NCI-H82 (cell line): ENCODE results near the gene POLG2.
"Not testable (repeated sequence)": the region's sequence is repeated elsewhere in the genome, so short reads cannot be mapped to it uniquely, and the experiment has no call there.

Experiments
- DNase-seq: peaks from one replicate; lab custom pipeline; 2025; lab: John Stamatoyannopoulos, UW

Gene POLG2

DNA sequence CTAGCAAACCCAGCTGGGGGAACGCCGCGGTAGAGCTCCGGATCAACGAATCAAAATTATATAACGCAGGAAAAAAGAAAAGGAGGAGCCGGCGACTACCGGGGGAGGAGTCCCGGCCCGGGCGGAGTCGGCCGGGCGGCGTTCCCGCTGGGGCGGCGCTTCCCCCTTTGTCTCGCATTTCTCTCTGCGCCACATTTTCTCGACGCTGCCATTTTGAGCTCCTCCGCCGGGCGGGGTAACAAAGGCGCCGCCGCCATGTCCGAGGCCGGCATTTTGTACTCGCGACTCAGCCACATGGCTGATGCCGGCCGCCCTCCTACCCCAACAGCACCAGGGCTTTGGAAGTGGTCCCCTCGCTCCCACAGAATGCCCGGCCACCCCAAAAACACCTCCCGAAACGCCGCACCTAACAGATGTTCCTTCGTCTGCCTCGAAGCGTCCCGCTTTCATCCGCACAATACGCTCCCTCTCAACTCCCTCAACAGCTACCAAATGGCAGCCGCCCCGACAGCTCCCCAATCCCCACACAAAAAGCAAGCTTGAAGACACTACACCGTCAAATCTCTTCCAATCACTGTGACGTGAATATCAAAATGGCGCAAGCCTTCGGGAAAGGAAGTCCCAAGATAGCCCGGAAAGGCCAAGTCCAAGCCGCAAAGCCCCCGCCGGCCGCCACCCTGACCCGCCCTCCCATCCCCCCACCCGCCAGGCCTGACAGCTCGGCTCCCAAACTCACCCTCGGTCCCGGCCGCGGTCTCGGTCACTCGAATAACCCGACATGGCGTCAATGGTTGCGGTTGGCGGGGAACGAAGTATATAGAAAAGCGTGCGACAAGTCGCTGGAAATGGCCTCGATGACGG is 8.7 kb upstream of the POLG2 start:
- peak; percentile 76 for DNase-seq

DNA sequence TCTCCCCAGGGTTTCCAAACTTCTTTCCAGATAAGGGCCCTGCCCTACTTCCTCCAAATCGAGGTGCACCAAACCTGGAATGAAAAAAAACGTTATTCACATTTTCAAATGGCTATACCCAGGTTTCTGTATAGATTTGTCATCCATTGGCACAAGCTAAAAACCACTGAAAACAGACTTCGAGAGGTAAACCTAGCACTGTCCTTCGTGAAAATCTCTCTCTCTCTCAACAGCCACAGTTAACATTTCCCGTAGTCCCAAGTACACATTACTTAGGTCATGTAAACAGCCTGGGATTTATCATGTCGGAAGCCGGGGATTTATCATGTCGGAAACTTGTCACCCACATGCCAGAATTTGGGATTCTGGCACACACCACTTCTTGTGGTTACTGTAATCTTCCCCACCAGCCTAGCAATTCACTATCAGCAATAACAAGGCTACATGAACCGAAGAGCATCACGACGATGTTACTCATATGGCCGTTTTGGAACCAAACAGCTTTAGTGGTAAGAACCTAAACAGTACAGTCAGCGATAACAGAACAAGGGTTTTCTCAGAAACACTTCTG is 8.0 kb upstream of the POLG2 start:
- peak; percentile 53 for DNase-seq

- no peak for DNase-seq
These were observed 7.2 kb upstream of the POLG2 start for GRCh38 chr17:64503821-64504768.

GRCh38 chr17:64503341-64503740 is 6.5 kb upstream of the POLG2 start:
- DNase-seq: no peak

GRCh38 chr17:64502809-64503208 is 6.0 kb upstream of the POLG2 start:
- no peak for DNase-seq

GRCh38 chr17:64502021-64502420 is 5.2 kb upstream of the POLG2 start:
- DNase-seq: no peak

GRCh38 chr17:64500862-64501765 is 4.3 kb upstream of the POLG2 start:
- no peak for DNase-seq

DNA sequence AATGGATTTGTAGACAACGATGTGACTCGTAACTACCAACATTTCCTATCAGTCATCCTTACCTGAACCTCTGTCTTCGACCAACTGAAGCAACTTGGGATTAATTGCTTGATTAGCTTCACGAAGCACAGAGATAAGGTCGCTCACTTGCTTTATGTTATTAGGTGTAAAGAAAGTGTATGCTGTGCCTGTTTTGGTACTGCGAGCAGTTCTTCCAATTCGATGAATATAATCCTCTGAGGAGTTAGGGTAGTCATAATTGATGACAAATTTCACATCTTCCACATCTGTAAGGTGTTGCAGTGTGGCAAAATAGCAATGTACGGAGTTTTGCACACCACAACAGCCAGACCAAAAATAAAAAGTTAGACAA is 3.6 kb upstream of the POLG2 start:
- DNase-seq: no peak

DNA sequence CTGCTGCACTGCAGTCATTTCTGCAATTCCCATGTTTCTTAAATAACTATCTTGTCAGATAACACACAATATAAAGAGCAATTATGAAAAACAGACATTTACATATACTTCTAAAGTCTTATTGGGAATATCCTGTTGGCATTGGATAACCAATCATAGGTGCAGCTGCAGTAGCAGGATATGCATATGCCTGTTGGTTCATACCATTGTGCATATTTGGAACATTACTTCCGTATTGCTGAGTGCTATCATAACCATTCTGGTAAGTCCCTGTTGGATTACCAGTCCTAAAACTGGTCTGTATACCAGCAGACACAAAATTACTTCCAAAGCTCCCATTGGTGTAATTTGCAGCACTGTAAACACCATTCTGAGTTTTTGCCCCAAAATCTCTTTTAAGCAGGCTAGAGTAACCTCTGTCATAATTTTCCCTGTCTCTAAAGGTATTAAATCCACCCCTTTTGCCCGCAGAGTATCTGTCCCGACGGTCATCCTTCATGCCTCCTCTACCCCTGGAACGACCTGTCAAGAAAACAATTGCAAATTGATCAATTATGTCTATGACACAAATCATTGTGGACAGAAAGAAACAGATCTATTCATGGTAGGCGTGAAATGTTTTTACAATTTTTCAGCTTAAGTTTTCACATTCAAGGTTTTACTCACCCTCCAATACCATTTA is 3.1 kb upstream of the POLG2 start:
- no peak for DNase-seq

GRCh38 chr17:64498308-64499203 is 1.7 kb upstream of the POLG2 start:
- no peak for DNase-seq

DNA sequence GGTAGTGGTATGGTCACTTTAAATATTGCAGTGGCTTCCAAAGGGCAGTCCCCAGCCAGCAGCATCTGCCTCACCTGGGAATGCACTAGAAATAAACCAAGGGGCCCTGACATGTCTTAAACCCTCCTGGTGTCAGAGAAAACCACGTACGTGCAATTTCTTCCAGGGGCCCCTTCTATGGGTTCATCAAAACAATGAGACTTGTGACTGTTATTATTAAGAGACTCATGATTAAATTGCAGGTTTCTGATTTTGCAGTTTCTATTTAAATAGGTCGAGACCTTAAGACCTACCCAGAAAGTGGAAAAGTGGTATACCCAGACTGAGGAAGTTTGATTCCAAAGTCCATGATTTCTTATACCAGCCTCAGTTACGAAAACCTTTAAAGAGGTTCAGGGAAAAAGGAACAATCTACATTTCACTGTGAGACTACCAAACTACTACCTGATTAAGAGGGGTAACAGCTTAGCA is 746 bp upstream of the POLG2 start:
- DNase-seq: no peak

- no peak for DNase-seq
These were observed 487 bp downstream of the POLG2 start for GRCh38 chr17:64496348-64496785.

DNA sequence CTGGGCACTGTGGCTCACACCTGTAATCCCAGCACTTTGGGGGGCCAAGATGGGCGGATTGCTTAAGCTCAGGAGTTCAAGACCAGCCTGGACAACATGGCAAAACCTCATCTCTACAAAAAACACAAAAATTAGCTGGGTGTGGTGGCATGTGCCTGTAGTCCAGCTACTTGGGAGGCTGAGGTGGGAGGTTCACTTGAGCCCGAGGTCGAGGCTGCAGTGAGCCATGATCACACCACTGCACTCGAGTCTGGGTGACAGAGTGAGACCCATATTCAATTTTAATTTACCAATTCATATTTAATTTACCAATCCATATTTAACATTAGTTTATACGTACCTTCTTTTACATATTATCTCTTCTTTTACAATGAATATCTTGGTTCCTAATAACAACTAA is 1.6 kb downstream of the POLG2 start:
- not testable (repeated sequence) for DNase-seq

- no peak for DNase-seq
These were observed 2.7 kb downstream of the POLG2 start for GRCh38 chr17:64494121-64494520.

DNA sequence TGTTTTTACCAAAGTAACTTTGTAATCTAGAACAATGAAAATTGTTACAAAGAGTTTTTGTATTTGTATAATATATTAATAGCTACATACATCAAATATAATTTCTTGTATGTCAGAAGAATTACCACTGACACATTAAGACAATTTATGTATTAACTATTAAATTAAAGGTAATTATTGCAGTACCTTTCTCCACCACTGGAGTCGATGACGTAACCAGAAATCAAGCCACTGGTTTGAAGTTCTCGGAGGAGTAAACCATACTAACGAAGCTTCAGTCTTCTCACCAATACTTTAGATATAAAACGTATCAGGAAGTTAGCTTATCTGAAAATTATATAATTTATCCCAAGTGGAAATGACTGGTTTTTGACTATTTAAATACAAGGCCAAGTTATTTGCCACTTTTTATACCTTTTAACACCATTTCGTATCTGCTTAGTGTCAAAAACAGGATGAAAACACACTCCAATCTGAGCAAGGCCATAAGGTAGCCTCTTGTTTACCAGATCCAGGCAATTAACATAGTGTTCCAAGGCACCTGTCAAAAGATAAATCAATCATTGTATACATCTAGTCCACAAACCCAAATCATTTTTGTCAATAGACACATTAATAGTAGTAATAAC is 4.3 kb downstream of the POLG2 start:
- DNase-seq: peak; percentile 46

GRCh38 chr17:64491994-64492393 is 4.9 kb downstream of the POLG2 start:
- DNase-seq: no peak

DNA sequence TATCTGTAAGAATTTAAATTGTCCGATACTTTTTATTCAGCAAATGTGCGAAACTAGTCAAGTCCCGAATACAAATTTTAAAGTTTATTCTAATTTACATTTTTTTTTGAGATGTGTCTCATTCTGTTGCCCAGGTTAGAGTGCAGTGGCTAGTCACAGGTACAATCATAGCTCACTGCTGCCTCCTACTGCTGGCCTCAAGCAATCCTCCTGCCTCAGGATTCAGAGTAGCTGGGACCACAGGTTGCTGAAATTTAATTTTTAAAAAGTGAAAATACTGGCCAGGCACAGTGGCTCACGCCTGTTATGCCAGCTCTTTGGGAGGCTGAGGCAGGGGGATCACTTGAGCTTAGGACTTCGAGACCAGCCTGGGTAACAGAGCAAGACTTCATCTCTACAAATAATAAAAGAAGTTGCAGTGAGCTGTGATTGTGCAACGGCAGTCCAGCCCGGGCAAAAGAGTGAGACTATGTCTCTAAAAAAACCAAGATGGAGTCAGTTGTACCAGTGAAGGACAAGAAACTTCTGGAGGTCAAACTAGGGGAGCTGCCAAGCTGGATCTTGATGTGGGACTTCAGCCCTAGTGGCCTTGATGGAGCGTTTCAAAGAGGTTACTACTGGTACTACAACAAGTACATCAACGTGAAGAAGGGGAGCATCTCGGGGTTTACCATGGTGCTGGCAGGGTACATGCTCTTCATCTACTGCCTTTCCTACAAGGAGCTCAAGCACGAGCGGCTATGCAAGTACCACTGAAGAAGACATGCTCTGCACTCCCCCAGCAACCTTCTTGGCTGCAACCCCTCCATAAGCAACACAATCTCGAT is 5.6 kb downstream of the POLG2 start:
- peak; percentile 63 for DNase-seq

GRCh38 chr17:64488301-64488700 is 8.6 kb downstream of the POLG2 start:
- DNase-seq: no peak
